Ovary (tissue), 9 donors: ENCODE measurements around the gene SMIM3. TPM values are rescaled to one million over a fixed set of nuclear protein-coding genes. Genes with fewer than 3 reads are reported as not detected.

Experiments
- DNase-seq, 5 donors: peaks; one replicate each; pipeline ENCODE4 v3.0.0-alpha.2; 2019 to 2020
- H3K27ac ChIP-seq, 2 donors: fragments of 200-600 bp; one replicate each; pipeline versions ENCODE4 v1.5.1 to v1.8.0; 2019 to 2022
- H3K27me3 ChIP-seq: fragments of 200-600 bp; one replicate; pipeline ENCODE4 v1.8.0; 2022
- H3K36me3 ChIP-seq: fragments of 200-600 bp; sonication (generic); one replicate; pipeline ENCODE4 v1.5.1; 2019
- H3K4me1 ChIP-seq: one replicate; pipeline ENCODE4 v1.8.1; 2013; ENCODE audit warnings: mild to moderate bottlenecking, moderate library complexity; ENCODE audit not compliant: insufficient read depth
- H3K4me3 ChIP-seq: fragments of 200-600 bp; sonication (generic); one replicate; pipeline ENCODE4 v1.5.1; 2017
- H3K9me3 ChIP-seq, 2 donors: fragments of 200-600 bp in 1 of 2; sonication (generic) in 1 of 2; one replicate each; pipeline versions ENCODE4 v1.5.1 to v1.8.1; 2013 to 2019; ENCODE audit warnings: mild to moderate bottlenecking in 1 of 2, moderate library complexity in 1 of 2
- EP300 ChIP-seq: sonication (generic); formaldehyde crosslinking; IDR thresholded peaks from one replicate; pipeline ENCODE4 v1.6.1; 2017; ENCODE audit warnings: antibody characterized with exemption
- POLR2A ChIP-seq: fragments of 450-650 bp; IDR thresholded peaks from one replicate; pipeline ENCODE4 v1.6.1; 2017; ENCODE audit warnings: antibody characterized with exemption, mild to moderate bottlenecking, moderate library complexity
- WGBS, 3 donors: extraction: QIAGEN DNeasy Blood & Tissue Kit in 1 of 3; methylation state at CpG; one replicate each; pipeline versions ENCODE4 v1.1.5 to v1.1.7; 2013 to 2017; 5-methylcytosine and 5-hydroxymethylcytosine counted together
- intact Hi-C, 4 donors: fragments of 100-400 bp; cut with DNase I; formaldehyde crosslinking; loops; one replicate each; pipeline versions ENCODE4 v1.11.0 to v1.15.1; 2022 to 2023
- polyA plus RNA-seq, 2 donors: library from polyadenylated mRNA; stranded (reverse); fragments of 200-250 nt in 1 of 2; fragments of 350-450 nt in 1 of 2; fragmentation: Illumina TruSeq in 1 of 2; extraction: RNeasy Lipid Tissue Mini Kit (QIAGEN cat#74804) in 1 of 2; gene quantifications; one replicate each; pipeline ENCODE4 v1.2.3, GENCODE V29; 2013 to 2014
- total RNA-seq, 7 donors: library from RNA; depleted of rRNA in 2 of 7; stranded (reverse); fragments of >200 nt in 2 of 7; fragmentation: NEBNext Ultra II Directional in 3 of 7; extraction: Animal tissue kit (Norgen Biotek cat#: 25700) in 3 of 7; gene quantifications; one replicate each; pipeline versions ENCODE4 v1.1.0 to v1.2.4, GENCODE V29; 2016 to 2023
- TF ChIP-seq, protein P1 (sequence below), 3 donors: fragments of 450-650 bp in 2 of 3; fragments of 200-600 bp in 1 of 3; IDR thresholded peaks; one replicate each; pipeline versions ENCODE4 v1.5.1 to v1.8.0; 2016 to 2022; ENCODE audit warnings: antibody characterized with exemption in 3 of 3, mild to moderate bottlenecking in 1 of 3
- donor health status: DM: no; HTN: no; CAD: no; lungs with moderate emphysema.
- donor health status: DM: no; HTN: no; CAD: no.
- donor health status: Bipolar disorder and iron deficiency.
- donor health status: DM: yes; HTN: yes; CAD: no.
- donor health status: DM: no; HTN: no; CAD: no.
- donor health status: DM: yes; HTN: yes; CAD: no.

The SMIM3 gene
- total and polyA plus RNA-seq, 9 donors: 14.7 to 33.6 (median 20.9) TPM

- Histone ChIP-seq H3K4me1 (peaks cover 2% of the 10 kb centered on the region), H3K4me3 (no peak overlapping the region), H3K9me3 (no peaks in the 10 kb centered on the region), H3K27me3 (no peaks in the 10 kb centered on the region), H3K27ac (no peak overlapping the region), H3K36me3 (no peaks in the 10 kb centered on the region)
- intact Hi-C loops: no loop called here
- TF ChIP-seq, protein P1, sequence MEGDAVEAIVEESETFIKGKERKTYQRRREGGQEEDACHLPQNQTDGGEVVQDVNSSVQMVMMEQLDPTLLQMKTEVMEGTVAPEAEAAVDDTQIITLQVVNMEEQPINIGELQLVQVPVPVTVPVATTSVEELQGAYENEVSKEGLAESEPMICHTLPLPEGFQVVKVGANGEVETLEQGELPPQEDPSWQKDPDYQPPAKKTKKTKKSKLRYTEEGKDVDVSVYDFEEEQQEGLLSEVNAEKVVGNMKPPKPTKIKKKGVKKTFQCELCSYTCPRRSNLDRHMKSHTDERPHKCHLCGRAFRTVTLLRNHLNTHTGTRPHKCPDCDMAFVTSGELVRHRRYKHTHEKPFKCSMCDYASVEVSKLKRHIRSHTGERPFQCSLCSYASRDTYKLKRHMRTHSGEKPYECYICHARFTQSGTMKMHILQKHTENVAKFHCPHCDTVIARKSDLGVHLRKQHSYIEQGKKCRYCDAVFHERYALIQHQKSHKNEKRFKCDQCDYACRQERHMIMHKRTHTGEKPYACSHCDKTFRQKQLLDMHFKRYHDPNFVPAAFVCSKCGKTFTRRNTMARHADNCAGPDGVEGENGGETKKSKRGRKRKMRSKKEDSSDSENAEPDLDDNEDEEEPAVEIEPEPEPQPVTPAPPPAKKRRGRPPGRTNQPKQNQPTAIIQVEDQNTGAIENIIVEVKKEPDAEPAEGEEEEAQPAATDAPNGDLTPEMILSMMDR (IDR thresholded peaks at IDR 0.05): no peak
- no peak for TF ChIP-seq POLR2A
- no peak for TF ChIP-seq EP300
- 91 to 94% (median 92%) methylated on average over 5 of the region's 5 CpGs for WGBS, 3 donors
- DNase-seq: no peak
These were observed 16.3 kb upstream of the SMIM3 start for GRCh38 chr5:150762211-150762610.

DNA sequence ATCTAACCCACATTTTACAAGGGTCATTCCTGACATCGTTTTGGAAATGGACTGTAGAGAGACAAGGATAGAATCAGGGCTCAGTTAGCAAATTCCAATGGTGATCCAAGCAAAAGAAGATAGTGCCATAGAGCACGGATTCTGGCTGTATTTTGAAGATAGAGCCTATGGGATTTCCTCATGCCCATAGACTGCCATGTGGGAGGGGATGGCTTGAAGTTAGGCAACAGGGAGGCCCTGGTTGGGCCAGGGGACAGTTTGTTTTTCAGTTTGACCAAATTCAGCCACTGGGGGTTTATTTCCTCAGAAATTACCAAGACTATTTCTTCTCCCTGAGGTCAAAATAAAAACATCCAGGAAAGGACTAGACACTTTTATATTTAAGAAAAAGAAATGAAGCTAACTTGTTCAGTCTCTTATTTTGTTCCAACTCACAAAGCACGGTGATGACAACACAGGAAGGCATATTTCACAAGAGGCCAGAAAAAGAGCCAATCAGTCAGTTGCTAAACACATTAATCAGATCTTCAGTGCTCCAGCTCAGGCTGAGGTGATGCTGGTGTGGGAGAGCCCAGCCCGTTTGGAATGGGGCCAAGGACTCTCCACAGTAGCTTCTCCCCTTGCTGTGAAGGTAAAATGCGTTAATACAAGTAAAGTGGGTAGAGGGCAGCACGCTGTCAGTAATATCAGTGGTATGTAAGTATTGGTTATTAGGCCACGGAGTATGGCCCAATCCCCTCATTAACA is 15.4 kb upstream of the SMIM3 start:
- Histone ChIP-seq H3K27ac (peak overlapping the region; percentile 18 to 52), H3K9me3 (no peaks in the 10 kb centered on the region), H3K36me3 (no peaks in the 10 kb centered on the region), H3K27me3 (no peaks in the 10 kb centered on the region), H3K4me3 (no peak overlapping the region), H3K4me1 (no peaks in the 10 kb centered on the region)
- TF ChIP-seq POLR2A: no peak
- TF ChIP-seq, protein P1 (IDR thresholded peaks at IDR 0.05): peak in 1 of 3 donors; percentile 3
- TF ChIP-seq EP300: no peak
- DNase-seq: peak; percentile 58 to 87 (median 68)
- 22 to 24% (median 23%) methylated on average over 7 of the region's 7 CpGs for WGBS, 3 donors
- intact Hi-C loops: no loop called here

DNA sequence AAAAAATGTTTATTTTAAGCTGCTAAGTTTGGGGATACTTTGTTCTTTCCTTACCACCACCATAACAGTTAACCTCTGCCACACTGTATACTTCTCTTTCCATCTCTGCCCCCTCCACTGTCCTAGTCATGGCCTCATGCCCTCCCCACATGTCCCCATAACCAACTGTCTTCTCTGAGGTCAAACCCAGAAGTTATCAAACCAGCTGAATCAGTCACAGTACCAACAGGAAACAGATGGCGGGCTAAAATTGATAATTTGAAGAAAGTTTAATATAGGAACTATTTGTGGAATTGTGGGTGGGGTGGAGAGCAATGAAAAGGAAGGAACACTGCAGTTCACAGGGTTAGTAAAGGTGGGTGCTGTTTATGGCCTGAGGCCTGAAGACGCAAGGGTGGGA is 14.0 kb upstream of the SMIM3 start:
- no peaks in the 10 kb centered on the region for H3K9me3 ChIP-seq
- intact Hi-C loops: no loop called here
- no peaks in the 10 kb centered on the region for H3K27me3 ChIP-seq
- no peaks in the 10 kb centered on the region for H3K36me3 ChIP-seq
- 88 to 91% (median 90%) methylated on average over 2 of the region's 2 CpGs for WGBS, 3 donors
- no peaks in the 10 kb centered on the region for H3K4me1 ChIP-seq
- TF ChIP-seq EP300: no peak
- no peak for TF ChIP-seq POLR2A
- TF ChIP-seq, protein P1 (IDR thresholded peaks at IDR 0.05): no peak
- no peak overlapping the region for H3K4me3 ChIP-seq
- no peak for DNase-seq
- no peak overlapping the region for H3K27ac ChIP-seq

GRCh38 chr5:150765011-150765798 is 13.4 kb upstream of the SMIM3 start:
- H3K4me1 ChIP-seq: no peaks in the 10 kb centered on the region
- H3K36me3 ChIP-seq: no peaks in the 10 kb centered on the region
- H3K27ac ChIP-seq: no peak overlapping the region
- DNase-seq: no peak
- 84 to 93% (median 93%) methylated on average over 2 of the region's 2 CpGs for WGBS, 3 donors
- TF ChIP-seq EP300: no peak
- TF ChIP-seq, protein P1 (IDR thresholded peaks at IDR 0.05): no peak
- no peak overlapping the region for H3K4me3 ChIP-seq
- H3K27me3 ChIP-seq: no peaks in the 10 kb centered on the region
- intact Hi-C loops: no loop called here
- no peaks in the 10 kb centered on the region for H3K9me3 ChIP-seq
